GM23338 (cell line): ENCODE results near the gene DDX5. TPM values are rescaled to one million over a fixed set of nuclear protein-coding genes. Genes with fewer than 3 reads are reported as not detected.

ENCODE experiments used
- ATAC-seq: fragments of 200-7000 bp; cut with Tn5 transposase; 3 replicates; pipeline ENCODE4 v1.9.1; 2020
- DNase-seq: peaks from one replicate; pipeline ENCODE4 v3.0.0-alpha.2; 2015; ENCODE audit warnings: low spot score
- H2AFZ ChIP-seq: fragments of 200-600 bp; sonication (generic); 2 replicates; pipeline ENCODE4 v1.8.0; 2016; ENCODE audit warnings: antibody characterized with exemption, mild to moderate bottlenecking, moderate library complexity
- H3F3A ChIP-seq: fragments of 200-600 bp; sonication (generic); replicated peaks from 2 replicates; pipeline ENCODE4 v1.8.0; 2017; ENCODE audit warnings: antibody characterized with exemption, mixed run types, low read depth
- H3K27ac ChIP-seq: fragments of 200-600 bp; sonication (generic); 2 replicates; pipeline ENCODE4 v1.6.1; 2016; ENCODE audit warnings: low read depth
- H3K27me3 ChIP-seq: fragments of 200-600 bp; sonication (generic); 2 replicates; pipeline ENCODE4 v1.8.0; 2016; ENCODE audit warnings: mild to moderate bottlenecking, mixed run types, moderate library complexity; ENCODE audit not compliant: insufficient read depth
- H3K36me3 ChIP-seq: fragments of 200-600 bp; sonication (generic); 2 replicates; pipeline ENCODE4 v1.8.0; 2016; ENCODE audit warnings: mild to moderate bottlenecking; ENCODE audit not compliant: insufficient read depth
- H3K4me1 ChIP-seq: fragments of 200-600 bp; sonication (generic); 2 replicates; pipeline ENCODE4 v1.8.0; 2016; ENCODE audit warnings: mild to moderate bottlenecking, moderate library complexity; ENCODE audit not compliant: insufficient read depth
- H3K4me2 ChIP-seq: fragments of 200-600 bp; sonication (generic); 2 replicates; pipeline ENCODE4 v1.7.1; 2017; ENCODE audit warnings: mixed run types
- H3K4me3 ChIP-seq: fragments of 200-600 bp; sonication (generic); 2 replicates; pipeline ENCODE4 v1.6.1; 2016; ENCODE audit warnings: mixed run types
- H3K79me2 ChIP-seq: fragments of 200-600 bp; sonication (generic); replicated peaks from 2 replicates; pipeline ENCODE4 v1.8.0; 2017; ENCODE audit warnings: mild to moderate bottlenecking; ENCODE audit not compliant: insufficient read depth
- H3K9me2 ChIP-seq: fragments of 200-600 bp; sonication (generic); 2 replicates; pipeline ENCODE4 v1.8.0; 2017; ENCODE audit not compliant: insufficient read depth
- H4K20me1 ChIP-seq: fragments of 200-600 bp; sonication (generic); replicated peaks from 2 replicates; pipeline ENCODE4 v1.8.0; 2017; ENCODE audit warnings: mild to moderate bottlenecking; ENCODE audit not compliant: insufficient read depth
- H3K27ac Mint-ChIP-seq: 2 replicates; pipeline ENCODE4 v1.8.0; 2020; ENCODE audit warnings: inconsistent platforms, mild to moderate bottlenecking, moderate library complexity, mixed read lengths
- H3K27me3 Mint-ChIP-seq: 3 replicates; pipeline ENCODE4 v1.8.0; 2022; ENCODE audit warnings: low read depth, mild to moderate bottlenecking, moderate library complexity, mixed read lengths, inconsistent platforms; ENCODE audit not compliant: insufficient read depth, poor library complexity
- H3K36me3 Mint-ChIP-seq: 3 replicates; pipeline ENCODE4 v1.8.0; 2021; ENCODE audit warnings: low read depth, mild to moderate bottlenecking, inconsistent platforms, moderate library complexity, mixed read lengths
- H3K4me1 Mint-ChIP-seq: 3 replicates; pipeline ENCODE4 v1.8.0; 2020; ENCODE audit warnings: mild to moderate bottlenecking, inconsistent platforms, mixed read lengths
- H3K4me3 Mint-ChIP-seq: 3 replicates; pipeline ENCODE4 v1.8.0; 2021; ENCODE audit warnings: moderate library complexity, mild to moderate bottlenecking, inconsistent platforms, mixed read lengths
- H3K9me3 Mint-ChIP-seq: 3 replicates; pipeline ENCODE4 v1.8.0; 2020; ENCODE audit warnings: moderate library complexity, mild to moderate bottlenecking, inconsistent platforms, mixed read lengths
- CREB1 ChIP-seq: fragments of 250-450 bp; sonication (Bioruptor Pico); IDR thresholded peaks from 2 replicates; pipeline ENCODE4 v1.5.0; 2020; ENCODE audit warnings: low read depth, mild to moderate bottlenecking, moderate library complexity
- EZH2 ChIP-seq: fragments of 200-600 bp; sonication (generic); IDR thresholded peaks from one replicate; pipeline ENCODE4 v1.8.0; 2017; ENCODE audit warnings: antibody characterized with exemption, mild to moderate bottlenecking, low read depth; ENCODE audit not compliant: unreplicated experiment
- EZH2phosphoT487 ChIP-seq: fragments of 200-600 bp; sonication (generic); IDR thresholded peaks from one replicate; pipeline ENCODE4 v1.8.1; 2018; ENCODE audit warnings: antibody characterized with exemption; ENCODE audit not compliant: unreplicated experiment
- JUNB ChIP-seq: IDR thresholded peaks from one replicate; pipeline ENCODE4 v1.6.1; 2016; ENCODE audit warnings: antibody characterized with exemption; ENCODE audit not compliant: unreplicated experiment
- NANOG ChIP-seq: IDR thresholded peaks from 2 replicates; pipeline ENCODE4 v1.6.1; 2016; ENCODE audit warnings: antibody characterized with exemption, borderline replicate concordance
- POLR2AphosphoS5 ChIP-seq: IDR thresholded peaks from 2 replicates; pipeline ENCODE4 v1.6.1; 2016; ENCODE audit warnings: antibody characterized with exemption, low read depth
- STAT1 ChIP-seq: IDR thresholded peaks from one replicate; pipeline ENCODE4 v1.6.1; 2016; ENCODE audit warnings: antibody characterized with exemption; ENCODE audit not compliant: unreplicated experiment
- ZNF114 ChIP-seq: fragments of 250-450 bp; sonication (Bioruptor Pico); IDR thresholded peaks from 2 replicates; pipeline ENCODE4 v1.5.0; 2020; ENCODE audit warnings: mild to moderate bottlenecking, moderate library complexity
- ZNF331 ChIP-seq: fragments of 250-450 bp; sonication (Bioruptor Pico); IDR thresholded peaks from 2 replicates; pipeline ENCODE4 v1.5.0; 2020; ENCODE audit warnings: low read depth, mild to moderate bottlenecking, moderate library complexity
- polyA plus RNA-seq: library from polyadenylated mRNA; unstranded; fragments of >200 nt; fragmentation: Nextera tagmentation; extraction: Ambion mirVana; gene quantifications from 2 replicates; pipeline ENCODE4 v1.2.1, GENCODE V29; 2016
- total RNA-seq: library from RNA; depleted of rRNA; stranded (reverse); fragments of >200 nt; shearing (Covaris generic); gene quantifications from 2 replicates; pipeline ENCODE4 v1.2.3, GENCODE V29; 2014
- TF ChIP-seq, protein P1 (sequence below): IDR thresholded peaks from one replicate; pipeline ENCODE4 v1.6.1; 2018; ENCODE audit warnings: antibody characterized with exemption; ENCODE audit not compliant: unreplicated experiment
- TF ChIP-seq, protein P2 (sequence below): fragments of 250-450 bp; sonication (Bioruptor Pico); IDR thresholded peaks from 2 replicates; pipeline ENCODE4 v1.5.0; 2020; ENCODE audit warnings: mild to moderate bottlenecking, moderate library complexity
- TF ChIP-seq, protein P3 (sequence below): IDR thresholded peaks from 2 replicates; pipeline ENCODE4 v1.6.1; 2016; ENCODE audit warnings: antibody characterized with exemption

DDX5 gene
- total and polyA plus RNA-seq, 2 experiments from 2014 or later = 400 to 447 TPM

DNA sequence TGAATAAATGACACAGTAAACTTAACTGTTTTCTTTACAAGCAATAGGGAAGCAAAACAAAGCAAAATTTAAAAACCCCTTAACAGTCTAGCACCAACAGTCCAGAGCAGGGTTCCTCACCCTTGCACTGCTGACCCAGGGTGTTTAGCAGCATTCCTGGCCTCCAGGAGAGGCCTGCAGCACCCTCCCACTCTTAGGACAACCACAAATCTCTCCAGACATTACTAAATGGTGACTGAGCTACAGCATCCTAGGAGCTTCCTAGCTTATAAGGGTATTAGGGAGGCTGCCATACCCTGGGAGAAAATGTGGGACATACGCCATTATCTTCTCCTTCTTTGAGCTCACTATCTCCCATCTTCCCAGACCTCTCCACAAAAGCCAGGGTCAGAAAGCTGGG is 25.1 kb downstream of the DDX5 start (continued):
- TF ChIP-seq, protein P1, sequence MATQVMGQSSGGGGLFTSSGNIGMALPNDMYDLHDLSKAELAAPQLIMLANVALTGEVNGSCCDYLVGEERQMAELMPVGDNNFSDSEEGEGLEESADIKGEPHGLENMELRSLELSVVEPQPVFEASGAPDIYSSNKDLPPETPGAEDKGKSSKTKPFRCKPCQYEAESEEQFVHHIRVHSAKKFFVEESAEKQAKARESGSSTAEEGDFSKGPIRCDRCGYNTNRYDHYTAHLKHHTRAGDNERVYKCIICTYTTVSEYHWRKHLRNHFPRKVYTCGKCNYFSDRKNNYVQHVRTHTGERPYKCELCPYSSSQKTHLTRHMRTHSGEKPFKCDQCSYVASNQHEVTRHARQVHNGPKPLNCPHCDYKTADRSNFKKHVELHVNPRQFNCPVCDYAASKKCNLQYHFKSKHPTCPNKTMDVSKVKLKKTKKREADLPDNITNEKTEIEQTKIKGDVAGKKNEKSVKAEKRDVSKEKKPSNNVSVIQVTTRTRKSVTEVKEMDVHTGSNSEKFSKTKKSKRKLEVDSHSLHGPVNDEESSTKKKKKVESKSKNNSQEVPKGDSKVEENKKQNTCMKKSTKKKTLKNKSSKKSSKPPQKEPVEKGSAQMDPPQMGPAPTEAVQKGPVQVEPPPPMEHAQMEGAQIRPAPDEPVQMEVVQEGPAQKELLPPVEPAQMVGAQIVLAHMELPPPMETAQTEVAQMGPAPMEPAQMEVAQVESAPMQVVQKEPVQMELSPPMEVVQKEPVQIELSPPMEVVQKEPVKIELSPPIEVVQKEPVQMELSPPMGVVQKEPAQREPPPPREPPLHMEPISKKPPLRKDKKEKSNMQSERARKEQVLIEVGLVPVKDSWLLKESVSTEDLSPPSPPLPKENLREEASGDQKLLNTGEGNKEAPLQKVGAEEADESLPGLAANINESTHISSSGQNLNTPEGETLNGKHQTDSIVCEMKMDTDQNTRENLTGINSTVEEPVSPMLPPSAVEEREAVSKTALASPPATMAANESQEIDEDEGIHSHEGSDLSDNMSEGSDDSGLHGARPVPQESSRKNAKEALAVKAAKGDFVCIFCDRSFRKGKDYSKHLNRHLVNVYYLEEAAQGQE = no peak

DNA sequence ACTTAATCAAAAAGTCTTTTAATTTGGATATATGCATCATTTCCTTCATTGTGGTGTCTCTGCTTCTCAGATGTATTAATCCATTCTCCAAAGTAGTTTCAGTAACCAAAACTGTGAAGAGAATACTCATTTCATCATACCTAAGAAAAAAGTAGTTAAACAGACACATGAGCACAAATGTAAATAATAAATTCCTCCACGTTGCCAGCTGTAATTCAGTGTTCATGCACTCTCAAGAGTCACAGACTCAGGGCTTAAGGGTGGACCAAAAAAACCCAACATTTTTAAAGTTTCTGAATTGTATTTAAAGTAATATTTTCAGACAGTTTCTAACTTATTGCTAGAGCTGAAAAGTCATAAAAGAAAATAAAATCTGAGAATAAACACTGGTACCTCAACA is 28.2 kb downstream of the DDX5 start:
- no peaks in the 10 kb centered on the region for H3K79me2 ChIP-seq
- H3K4me1 ChIP-seq = no peaks in the 10 kb centered on the region
- peaks cover 10% of the 10 kb centered on the region for H4K20me1 ChIP-seq
- H3K27me3 ChIP-seq = no peaks in the 10 kb centered on the region
- DNase-seq (no peak), ATAC-seq (no peak)
- H3F3A ChIP-seq = no peaks in the 10 kb centered on the region
- H3K4me3 ChIP-seq = no peak overlapping the region
- Mint-ChIP-seq H3K27me3 (no peaks in the 10 kb centered on the region), H3K9me3 (no peaks in the 10 kb centered on the region), H3K27ac (no peak overlapping the region), H3K4me1 (no peaks in the 10 kb centered on the region), H3K36me3 (peaks cover 50% of the 10 kb centered on the region), H3K4me3 (no peak overlapping the region)
- H2AFZ ChIP-seq = no peak overlapping the region
- no peak overlapping the region for H3K27ac ChIP-seq
- no peak overlapping the region for H3K4me2 ChIP-seq
- H3K9me2 ChIP-seq = no peaks in the 10 kb centered on the region
- H3K36me3 ChIP-seq = peaks cover 34% of the 10 kb centered on the region
- TF ChIP-seq EZH2 (no peak), EZH2phosphoT487 (no peak), ZNF331 (CRISPR knock-in tag) (no peak), STAT1 (no peak), CREB1 (CRISPR knock-in tag) (no peak), POLR2AphosphoS5 (no peak), ZNF114 (CRISPR knock-in tag) (no peak), NANOG (no peak), JUNB (no peak)
- TF ChIP-seq, protein P2, sequence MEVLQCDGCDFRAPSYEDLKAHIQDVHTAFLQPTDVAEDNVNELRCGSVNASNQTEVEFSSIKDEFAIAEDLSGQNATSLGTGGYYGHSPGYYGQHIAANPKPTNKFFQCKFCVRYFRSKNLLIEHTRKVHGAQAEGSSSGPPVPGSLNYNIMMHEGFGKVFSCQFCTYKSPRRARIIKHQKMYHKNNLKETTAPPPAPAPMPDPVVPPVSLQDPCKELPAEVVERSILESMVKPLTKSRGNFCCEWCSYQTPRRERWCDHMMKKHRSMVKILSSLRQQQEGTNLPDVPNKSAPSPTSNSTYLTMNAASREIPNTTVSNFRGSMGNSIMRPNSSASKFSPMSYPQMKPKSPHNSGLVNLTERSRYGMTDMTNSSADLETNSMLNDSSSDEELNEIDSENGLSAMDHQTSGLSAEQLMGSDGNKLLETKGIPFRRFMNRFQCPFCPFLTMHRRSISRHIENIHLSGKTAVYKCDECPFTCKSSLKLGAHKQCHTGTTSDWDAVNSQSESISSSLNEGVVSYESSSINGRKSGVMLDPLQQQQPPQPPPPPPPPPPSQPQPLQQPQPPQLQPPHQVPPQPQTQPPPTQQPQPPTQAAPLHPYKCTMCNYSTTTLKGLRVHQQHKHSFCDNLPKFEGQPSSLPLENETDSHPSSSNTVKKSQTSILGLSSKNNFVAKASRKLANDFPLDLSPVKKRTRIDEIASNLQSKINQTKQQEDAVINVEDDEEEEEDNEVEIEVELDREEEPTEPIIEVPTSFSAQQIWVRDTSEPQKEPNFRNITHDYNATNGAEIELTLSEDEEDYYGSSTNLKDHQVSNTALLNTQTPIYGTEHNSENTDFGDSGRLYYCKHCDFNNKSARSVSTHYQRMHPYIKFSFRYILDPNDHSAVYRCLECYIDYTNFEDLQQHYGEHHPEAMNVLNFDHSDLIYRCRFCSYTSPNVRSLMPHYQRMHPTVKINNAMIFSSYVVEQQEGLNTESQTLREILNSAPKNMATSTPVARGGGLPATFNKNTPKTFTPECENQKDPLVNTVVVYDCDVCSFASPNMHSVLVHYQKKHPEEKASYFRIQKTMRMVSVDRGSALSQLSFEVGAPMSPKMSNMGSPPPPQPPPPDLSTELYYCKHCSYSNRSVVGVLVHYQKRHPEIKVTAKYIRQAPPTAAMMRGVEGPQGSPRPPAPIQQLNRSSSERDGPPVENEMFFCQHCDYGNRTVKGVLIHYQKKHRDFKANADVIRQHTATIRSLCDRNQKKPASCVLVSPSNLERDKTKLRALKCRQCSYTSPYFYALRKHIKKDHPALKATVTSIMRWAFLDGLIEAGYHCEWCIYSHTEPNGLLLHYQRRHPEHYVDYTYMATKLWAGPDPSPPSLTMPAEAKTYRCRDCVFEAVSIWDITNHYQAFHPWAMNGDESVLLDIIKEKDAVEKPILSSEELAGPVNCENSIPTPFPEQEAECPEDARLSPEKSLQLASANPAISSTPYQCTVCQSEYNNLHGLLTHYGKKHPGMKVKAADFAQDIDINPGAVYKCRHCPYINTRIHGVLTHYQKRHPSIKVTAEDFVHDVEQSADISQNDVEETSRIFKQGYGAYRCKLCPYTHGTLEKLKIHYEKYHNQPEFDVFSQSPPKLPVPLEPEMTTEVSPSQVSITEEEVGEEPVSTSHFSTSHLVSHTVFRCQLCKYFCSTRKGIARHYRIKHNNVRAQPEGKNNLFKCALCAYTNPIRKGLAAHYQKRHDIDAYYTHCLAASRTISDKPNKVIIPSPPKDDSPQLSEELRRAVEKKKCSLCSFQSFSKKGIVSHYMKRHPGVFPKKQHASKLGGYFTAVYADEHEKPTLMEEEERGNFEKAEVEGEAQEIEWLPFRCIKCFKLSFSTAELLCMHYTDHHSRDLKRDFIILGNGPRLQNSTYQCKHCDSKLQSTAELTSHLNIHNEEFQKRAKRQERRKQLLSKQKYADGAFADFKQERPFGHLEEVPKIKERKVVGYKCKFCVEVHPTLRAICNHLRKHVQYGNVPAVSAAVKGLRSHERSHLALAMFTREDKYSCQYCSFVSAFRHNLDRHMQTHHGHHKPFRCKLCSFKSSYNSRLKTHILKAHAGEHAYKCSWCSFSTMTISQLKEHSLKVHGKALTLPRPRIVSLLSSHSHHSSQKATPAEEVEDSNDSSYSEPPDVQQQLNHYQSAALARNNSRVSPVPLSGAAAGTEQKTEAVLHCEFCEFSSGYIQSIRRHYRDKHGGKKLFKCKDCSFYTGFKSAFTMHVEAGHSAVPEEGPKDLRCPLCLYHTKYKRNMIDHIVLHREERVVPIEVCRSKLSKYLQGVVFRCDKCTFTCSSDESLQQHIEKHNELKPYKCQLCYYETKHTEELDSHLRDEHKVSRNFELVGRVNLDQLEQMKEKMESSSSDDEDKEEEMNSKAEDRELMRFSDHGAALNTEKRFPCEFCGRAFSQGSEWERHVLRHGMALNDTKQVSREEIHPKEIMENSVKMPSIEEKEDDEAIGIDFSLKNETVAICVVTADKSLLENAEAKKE (CRISPR knock-in tag) = no peak
- TF ChIP-seq, protein P1 = no peak
- TF ChIP-seq, protein P3, sequence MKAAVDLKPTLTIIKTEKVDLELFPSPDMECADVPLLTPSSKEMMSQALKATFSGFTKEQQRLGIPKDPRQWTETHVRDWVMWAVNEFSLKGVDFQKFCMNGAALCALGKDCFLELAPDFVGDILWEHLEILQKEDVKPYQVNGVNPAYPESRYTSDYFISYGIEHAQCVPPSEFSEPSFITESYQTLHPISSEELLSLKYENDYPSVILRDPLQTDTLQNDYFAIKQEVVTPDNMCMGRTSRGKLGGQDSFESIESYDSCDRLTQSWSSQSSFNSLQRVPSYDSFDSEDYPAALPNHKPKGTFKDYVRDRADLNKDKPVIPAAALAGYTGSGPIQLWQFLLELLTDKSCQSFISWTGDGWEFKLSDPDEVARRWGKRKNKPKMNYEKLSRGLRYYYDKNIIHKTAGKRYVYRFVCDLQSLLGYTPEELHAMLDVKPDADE = no peak
